Calu3 (cell line): Measurements from ENCODE around the gene KAZN. TPM values are rescaled to one million over a fixed set of nuclear protein-coding genes. Genes with fewer than 3 reads are reported as not detected.

ENCODE experiments used
- BruUV-seq: library from RNA; stranded (reverse); fragments of 400-500 nt; replicated peaks from 2 replicates; lab custom pipeline; 2021; lab: Mats Ljungman, UMichigan
- CTCF ChIA-PET: fragments of 300-600 bp; sonication (Branson Sonifier 250); formaldehyde crosslinking; loops from one replicate; lab custom pipeline; 2022; ENCODE audit warnings: antibody characterized with exemption; lab: Charles Lee
- DNase-seq: peaks from one replicate; pipeline ENCODE4 v3.0.0; 2022
- H3K27ac Mint-ChIP-seq: one replicate; pipeline ENCODE4 v1.8.0; 2022; ENCODE audit warnings: mixed read lengths; ENCODE audit not compliant: unreplicated experiment
- H3K27me3 Mint-ChIP-seq: one replicate; pipeline ENCODE4 v1.8.0; 2022; ENCODE audit warnings: mixed read lengths; ENCODE audit not compliant: unreplicated experiment
- H3K36me3 Mint-ChIP-seq: one replicate; pipeline ENCODE4 v1.8.0; 2022; ENCODE audit warnings: mild to moderate bottlenecking, moderate library complexity, mixed read lengths; ENCODE audit not compliant: insufficient read depth, unreplicated experiment
- H3K4me1 Mint-ChIP-seq: one replicate; pipeline ENCODE4 v1.8.0; 2022; ENCODE audit warnings: mild to moderate bottlenecking, low read depth, mixed read lengths; ENCODE audit not compliant: unreplicated experiment
- H3K4me3 Mint-ChIP-seq: one replicate; pipeline ENCODE4 v1.8.0; 2022; ENCODE audit warnings: mild to moderate bottlenecking, low read depth, moderate library complexity, mixed read lengths; ENCODE audit not compliant: unreplicated experiment
- H3K9me3 Mint-ChIP-seq: one replicate; pipeline ENCODE4 v1.8.0; 2022; ENCODE audit warnings: low read depth, mixed read lengths; ENCODE audit not compliant: unreplicated experiment
- intact Hi-C: fragments of 100-400 bp; cut with micrococcal nuclease; formaldehyde crosslinking; loops from one replicate; pipeline ENCODE4 v1.10.0; 2022; ENCODE audit not compliant: unreplicated experiment
- total RNA-seq: library from RNA; stranded (reverse); gene quantifications from 2 replicates; pipeline ENCODE4 v1.2.3, GENCODE V29; 2022
- TF ChIP-seq, protein P1 (sequence below): fragments of 200-600 bp; IDR thresholded peaks from one replicate; pipeline ENCODE4 v1.8.0; 2022; ENCODE audit warnings: antibody characterized with exemption; ENCODE audit not compliant: unreplicated experiment

Gene KAZN
- total RNA-seq, 1 experiment from 2014 or later, result 3.6 TPM

DNA sequence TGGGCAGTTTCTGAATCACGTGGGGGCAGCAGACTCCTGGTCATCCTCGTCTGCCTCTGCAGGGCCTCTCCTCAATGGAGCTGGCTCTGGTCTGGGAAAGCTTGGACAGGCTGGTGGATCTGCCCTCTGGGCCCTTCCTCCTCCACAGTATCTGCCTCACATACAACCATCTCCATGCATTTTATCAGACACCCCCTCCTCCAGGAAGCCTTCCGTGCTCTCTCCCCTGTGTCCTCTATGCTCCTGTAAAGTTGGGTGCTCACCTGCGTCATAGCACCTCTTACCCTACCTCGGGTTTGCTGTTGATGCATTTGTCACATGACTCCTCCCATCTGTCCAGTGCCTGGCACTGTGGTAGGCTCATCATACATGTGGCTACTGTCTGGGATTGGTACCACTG is 459.3 kb downstream of the KAZN start:
- DNase-seq, result no peak
- TF ChIP-seq, protein P1, sequence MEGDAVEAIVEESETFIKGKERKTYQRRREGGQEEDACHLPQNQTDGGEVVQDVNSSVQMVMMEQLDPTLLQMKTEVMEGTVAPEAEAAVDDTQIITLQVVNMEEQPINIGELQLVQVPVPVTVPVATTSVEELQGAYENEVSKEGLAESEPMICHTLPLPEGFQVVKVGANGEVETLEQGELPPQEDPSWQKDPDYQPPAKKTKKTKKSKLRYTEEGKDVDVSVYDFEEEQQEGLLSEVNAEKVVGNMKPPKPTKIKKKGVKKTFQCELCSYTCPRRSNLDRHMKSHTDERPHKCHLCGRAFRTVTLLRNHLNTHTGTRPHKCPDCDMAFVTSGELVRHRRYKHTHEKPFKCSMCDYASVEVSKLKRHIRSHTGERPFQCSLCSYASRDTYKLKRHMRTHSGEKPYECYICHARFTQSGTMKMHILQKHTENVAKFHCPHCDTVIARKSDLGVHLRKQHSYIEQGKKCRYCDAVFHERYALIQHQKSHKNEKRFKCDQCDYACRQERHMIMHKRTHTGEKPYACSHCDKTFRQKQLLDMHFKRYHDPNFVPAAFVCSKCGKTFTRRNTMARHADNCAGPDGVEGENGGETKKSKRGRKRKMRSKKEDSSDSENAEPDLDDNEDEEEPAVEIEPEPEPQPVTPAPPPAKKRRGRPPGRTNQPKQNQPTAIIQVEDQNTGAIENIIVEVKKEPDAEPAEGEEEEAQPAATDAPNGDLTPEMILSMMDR, result no peak
- no peak overlapping the region for H3K27ac Mint-ChIP-seq
- H3K27me3 Mint-ChIP-seq, result no peaks in the 10 kb centered on the region
- H3K4me1 Mint-ChIP-seq, result no peaks in the 10 kb centered on the region
- CTCF ChIA-PET, result no interaction called here
- BruUV-seq, result no TSS peak
- no peaks in the 10 kb centered on the region for H3K36me3 Mint-ChIP-seq
- peaks cover 2% of the 10 kb centered on the region for H3K9me3 Mint-ChIP-seq
- H3K4me3 Mint-ChIP-seq, result no peak overlapping the region
- intact Hi-C loops, result no loop called here

DNA sequence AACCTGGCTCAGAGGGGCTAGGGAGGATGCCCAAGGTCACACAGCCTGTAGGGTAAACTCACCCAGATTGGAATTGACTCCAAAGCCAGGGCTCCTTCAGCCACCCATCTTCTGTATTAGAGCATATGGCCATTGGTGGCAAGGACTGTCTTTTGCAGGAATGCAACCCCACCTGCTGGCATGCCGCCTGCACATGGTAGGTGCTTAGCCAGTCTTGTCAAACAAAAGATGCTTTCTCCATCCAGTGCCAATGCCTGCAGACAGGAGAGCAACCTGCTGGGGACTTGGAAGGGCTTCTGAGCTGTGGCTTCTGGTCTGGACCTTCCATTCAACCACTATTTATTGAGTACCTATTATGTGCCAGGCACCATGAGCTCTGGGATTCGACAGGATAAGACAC is 459.8 kb downstream of the KAZN start:
- Mint-ChIP-seq H3K4me1 (no peaks in the 10 kb centered on the region), H3K27me3 (no peaks in the 10 kb centered on the region), H3K4me3 (no peak overlapping the region), H3K27ac (no peak overlapping the region), H3K9me3 (peaks cover 2% of the 10 kb centered on the region), H3K36me3 (no peaks in the 10 kb centered on the region)
- intact Hi-C loops, result no loop called here
- no peak for DNase-seq
- no TSS peak for BruUV-seq
- CTCF ChIA-PET, result no interaction called here
- TF ChIP-seq, protein P1, result no peak

DNA sequence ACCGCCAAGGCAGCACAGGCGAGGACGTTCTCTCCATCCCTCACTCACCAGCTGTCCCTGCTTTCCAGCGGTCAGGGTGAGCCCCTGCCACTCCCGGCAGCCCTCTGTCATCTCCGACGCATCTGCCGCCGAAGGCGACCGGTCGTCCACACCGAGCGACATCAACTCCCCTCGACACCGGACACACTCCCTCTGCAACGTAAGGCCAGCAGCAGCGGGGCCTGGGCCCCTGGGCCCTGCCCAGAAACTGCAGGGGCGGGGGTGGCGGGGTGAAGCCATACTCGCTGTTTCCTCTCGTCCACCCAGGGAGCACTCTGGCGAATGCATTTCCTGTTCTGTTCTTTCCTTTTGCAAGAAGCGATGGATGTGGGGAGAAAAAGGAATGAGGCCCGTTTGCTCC is 461.6 kb downstream of the KAZN start:
- H3K4me3 Mint-ChIP-seq, result no peak overlapping the region
- peaks cover 2% of the 10 kb centered on the region for H3K9me3 Mint-ChIP-seq
- CTCF ChIA-PET, result no interaction called here
- H3K27ac Mint-ChIP-seq, result no peak overlapping the region
- H3K27me3 Mint-ChIP-seq, result no peaks in the 10 kb centered on the region
- BruUV-seq, result no TSS peak
- H3K36me3 Mint-ChIP-seq, result no peaks in the 10 kb centered on the region
- no peak for DNase-seq
- no peaks in the 10 kb centered on the region for H3K4me1 Mint-ChIP-seq
- TF ChIP-seq, protein P1, result no peak
- intact Hi-C loops, result no loop called here

DNA sequence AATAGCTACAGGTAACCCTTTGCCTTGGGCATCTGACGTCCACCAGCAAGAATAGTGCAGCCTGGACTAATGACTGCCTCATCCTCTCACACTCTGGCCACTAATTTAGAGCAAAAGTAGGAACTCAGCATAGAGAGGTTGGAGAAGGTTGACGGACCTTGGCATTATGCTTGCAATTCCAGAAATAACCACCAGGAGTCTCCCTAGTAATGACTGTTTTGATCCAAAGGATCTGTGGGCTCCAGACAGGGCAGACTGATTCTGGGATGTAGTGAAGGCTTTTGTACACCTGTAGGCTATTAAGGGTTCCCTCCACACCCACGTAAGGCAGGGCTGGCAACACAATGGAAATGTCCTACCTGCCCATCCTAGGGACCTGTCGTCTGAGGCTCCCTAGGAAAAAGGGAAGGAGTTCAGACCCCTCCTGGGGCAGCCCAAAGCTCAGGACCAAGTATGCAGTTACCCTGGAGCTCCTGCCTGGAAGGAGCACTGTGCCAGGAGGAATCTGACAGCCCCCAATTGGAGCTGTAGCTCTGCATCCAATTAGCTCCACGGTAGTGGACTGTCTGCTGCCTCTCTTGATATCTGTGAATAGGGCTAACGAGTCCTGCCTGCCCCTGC is 464.1 kb downstream of the KAZN start:
- Mint-ChIP-seq H3K9me3 (peaks cover 2% of the 10 kb centered on the region), H3K27me3 (no peaks in the 10 kb centered on the region), H3K4me1 (no peaks in the 10 kb centered on the region), H3K36me3 (no peaks in the 10 kb centered on the region), H3K27ac (no peak overlapping the region), H3K4me3 (no peak overlapping the region)
- intact Hi-C loops, result loop anchor here (2.0 kb wide), 1 partner anchor 38 kb away; no protein-coding TSS in a partner anchor
- CTCF ChIA-PET, result no interaction called here
- no TSS peak for BruUV-seq
- TF ChIP-seq, protein P1, result peak; percentile 47
- DNase-seq, result peak; percentile 8
